Astrocyte (in vitro differentiated cells and primary cell): ENCODE measurements around the gene PRKG1. TPM values are rescaled to one million over a fixed set of nuclear protein-coding genes. Genes with fewer than 3 reads are reported as not detected.
A peak's percentile ranks its signal among the peaks of the same experiment; 100 is the strongest.

ENCODE experiments used
- DNase-seq: peaks from one replicate; pipeline ENCODE4 v3.0.0-alpha.2; 2010; ENCODE audit warnings: low read depth
- FAIRE-seq: peaks from 2 replicates; lab custom pipeline; 2011; peaks lifted over from hg19 to GRCh38; lab: Jason Lieb, UNC
- H2AFZ ChIP-seq: 2 replicates; pipeline ENCODE4 v1.6.0; 2012; ENCODE audit warnings: low read depth, low read length, inconsistent platforms
- H3K27ac ChIP-seq: 2 replicates; pipeline ENCODE4 v1.5.1; 2011; ENCODE audit warnings: low read depth, low read length, inconsistent platforms
- H3K27me3 ChIP-seq: 2 replicates; pipeline ENCODE4 v1.6.0; 2011; ENCODE audit warnings: low read length, inconsistent platforms; ENCODE audit not compliant: insufficient read depth
- H3K36me3 ChIP-seq: 2 replicates; pipeline ENCODE4 v1.5.1; 2011; ENCODE audit warnings: low read length, inconsistent platforms; ENCODE audit not compliant: insufficient read depth
- H3K4me1 ChIP-seq: 2 replicates; pipeline ENCODE4 v1.5.1; 2011; ENCODE audit warnings: low read length, inconsistent platforms; ENCODE audit not compliant: insufficient read depth
- H3K4me2 ChIP-seq: 2 replicates; pipeline ENCODE4 v1.6.0; 2012; ENCODE audit warnings: low read length, inconsistent platforms
- H3K4me3 ChIP-seq: 2 replicates; pipeline ENCODE4 v1.5.1; 2011; ENCODE audit warnings: low read depth, mild to moderate bottlenecking, low read length, inconsistent platforms; ENCODE audit not compliant: insufficient read depth
- H3K79me2 ChIP-seq: 2 replicates; pipeline ENCODE4 v1.6.0; 2012; ENCODE audit warnings: mild to moderate bottlenecking, low read length, inconsistent platforms; ENCODE audit not compliant: insufficient read depth
- H3K9ac ChIP-seq: 2 replicates; pipeline ENCODE4 v1.6.0; 2012; ENCODE audit warnings: mild to moderate bottlenecking, low read length, inconsistent platforms
- H3K9me3 ChIP-seq: 2 replicates; pipeline ENCODE4 v1.5.1; 2012; ENCODE audit warnings: low read depth, mild to moderate bottlenecking, low read length, inconsistent platforms; ENCODE audit not compliant: insufficient read depth
- H4K20me1 ChIP-seq: 2 replicates; pipeline ENCODE4 v1.6.0; 2012; ENCODE audit warnings: low read length, inconsistent platforms; ENCODE audit not compliant: insufficient read depth
- H3K27ac Mint-ChIP-seq: one replicate; pipeline ENCODE4 v1.8.0; 2021; ENCODE audit warnings: mild to moderate bottlenecking, mixed read lengths; ENCODE audit not compliant: unreplicated experiment
- H3K27me3 Mint-ChIP-seq: one replicate; pipeline ENCODE4 v1.8.0; 2021; ENCODE audit warnings: low read depth, mixed read lengths; ENCODE audit not compliant: unreplicated experiment
- H3K36me3 Mint-ChIP-seq: one replicate; pipeline ENCODE4 v1.8.0; 2021; ENCODE audit warnings: low read depth, mixed read lengths; ENCODE audit not compliant: unreplicated experiment
- H3K4me1 Mint-ChIP-seq: one replicate; pipeline ENCODE4 v1.8.0; 2021; ENCODE audit warnings: low read depth, mixed read lengths; ENCODE audit not compliant: unreplicated experiment
- H3K4me3 Mint-ChIP-seq: one replicate; pipeline ENCODE4 v1.8.0; 2021; ENCODE audit warnings: mild to moderate bottlenecking, moderate library complexity, mixed read lengths; ENCODE audit not compliant: unreplicated experiment
- H3K9me3 Mint-ChIP-seq: one replicate; pipeline ENCODE4 v1.8.0; 2021; ENCODE audit warnings: mild to moderate bottlenecking, mixed read lengths; ENCODE audit not compliant: unreplicated experiment
- EZH2 ChIP-seq: IDR thresholded peaks from 2 replicates; pipeline ENCODE4 v1.6.1; 2012; ENCODE audit warnings: mild to moderate bottlenecking, low read length, inconsistent platforms; ENCODE audit not compliant: insufficient read depth
- total RNA-seq: library from RNA; stranded (reverse); gene quantifications from 2 replicates; pipeline ENCODE4 v1.2.1, GENCODE V29; 2021
- TF ChIP-seq, protein P1 (sequence below): IDR thresholded peaks from 2 replicates; pipeline ENCODE4 v1.5.1; 2011; ENCODE audit warnings: low read depth, mild to moderate bottlenecking, inconsistent platforms, low read length, moderate library complexity; ENCODE audit not compliant: insufficient read depth

The PRKG1 gene
- total RNA-seq, 1 donor from 2014 or later = 3.1 TPM

DNA sequence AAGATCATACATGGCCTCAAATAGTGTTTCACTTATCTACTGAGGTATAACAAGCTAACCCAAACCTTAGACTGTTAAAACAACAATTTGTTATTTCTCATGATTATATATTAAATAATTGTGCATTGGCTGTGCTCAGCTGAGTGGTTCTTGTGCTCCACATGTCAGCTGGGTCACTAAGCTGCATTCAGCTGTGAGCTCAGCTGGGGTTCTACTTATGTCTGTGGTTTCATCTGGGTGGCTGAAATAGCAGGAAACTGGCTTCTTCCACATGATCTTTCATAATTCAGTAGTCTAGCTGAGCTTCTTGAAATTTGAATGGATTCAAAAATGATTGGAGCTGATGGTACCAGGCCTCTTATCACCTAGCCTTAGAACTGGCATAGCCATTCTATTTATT lies 806.9 kb downstream of the PRKG1 start:
- Mint-ChIP-seq H3K4me3 (no peak overlapping the region), H3K4me1 (peaks cover 22% of the 10 kb centered on the region), H3K36me3 (no peaks in the 10 kb centered on the region), H3K27me3 (no peaks in the 10 kb centered on the region), H3K27ac (no peak overlapping the region), H3K9me3 (peaks cover 2% of the 10 kb centered on the region)
- Histone ChIP-seq H3K27ac (no peak overlapping the region), H3K79me2 (no peaks in the 10 kb centered on the region), H3K27me3 (no peaks in the 10 kb centered on the region), H4K20me1 (no peaks in the 10 kb centered on the region), H3K4me2 (no peak overlapping the region), H3K9me3 (peaks cover 5% of the 10 kb centered on the region), H3K4me1 (peaks cover 6% of the 10 kb centered on the region), H3K9ac (no peak overlapping the region), H3K36me3 (no peaks in the 10 kb centered on the region), H3K4me3 (no peak overlapping the region), H2AFZ (no peak overlapping the region)
- TF ChIP-seq, protein P1, sequence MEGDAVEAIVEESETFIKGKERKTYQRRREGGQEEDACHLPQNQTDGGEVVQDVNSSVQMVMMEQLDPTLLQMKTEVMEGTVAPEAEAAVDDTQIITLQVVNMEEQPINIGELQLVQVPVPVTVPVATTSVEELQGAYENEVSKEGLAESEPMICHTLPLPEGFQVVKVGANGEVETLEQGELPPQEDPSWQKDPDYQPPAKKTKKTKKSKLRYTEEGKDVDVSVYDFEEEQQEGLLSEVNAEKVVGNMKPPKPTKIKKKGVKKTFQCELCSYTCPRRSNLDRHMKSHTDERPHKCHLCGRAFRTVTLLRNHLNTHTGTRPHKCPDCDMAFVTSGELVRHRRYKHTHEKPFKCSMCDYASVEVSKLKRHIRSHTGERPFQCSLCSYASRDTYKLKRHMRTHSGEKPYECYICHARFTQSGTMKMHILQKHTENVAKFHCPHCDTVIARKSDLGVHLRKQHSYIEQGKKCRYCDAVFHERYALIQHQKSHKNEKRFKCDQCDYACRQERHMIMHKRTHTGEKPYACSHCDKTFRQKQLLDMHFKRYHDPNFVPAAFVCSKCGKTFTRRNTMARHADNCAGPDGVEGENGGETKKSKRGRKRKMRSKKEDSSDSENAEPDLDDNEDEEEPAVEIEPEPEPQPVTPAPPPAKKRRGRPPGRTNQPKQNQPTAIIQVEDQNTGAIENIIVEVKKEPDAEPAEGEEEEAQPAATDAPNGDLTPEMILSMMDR = no peak
- no peak for TF ChIP-seq EZH2
- DNase-seq (no peak), FAIRE-seq (no peak)

DNA sequence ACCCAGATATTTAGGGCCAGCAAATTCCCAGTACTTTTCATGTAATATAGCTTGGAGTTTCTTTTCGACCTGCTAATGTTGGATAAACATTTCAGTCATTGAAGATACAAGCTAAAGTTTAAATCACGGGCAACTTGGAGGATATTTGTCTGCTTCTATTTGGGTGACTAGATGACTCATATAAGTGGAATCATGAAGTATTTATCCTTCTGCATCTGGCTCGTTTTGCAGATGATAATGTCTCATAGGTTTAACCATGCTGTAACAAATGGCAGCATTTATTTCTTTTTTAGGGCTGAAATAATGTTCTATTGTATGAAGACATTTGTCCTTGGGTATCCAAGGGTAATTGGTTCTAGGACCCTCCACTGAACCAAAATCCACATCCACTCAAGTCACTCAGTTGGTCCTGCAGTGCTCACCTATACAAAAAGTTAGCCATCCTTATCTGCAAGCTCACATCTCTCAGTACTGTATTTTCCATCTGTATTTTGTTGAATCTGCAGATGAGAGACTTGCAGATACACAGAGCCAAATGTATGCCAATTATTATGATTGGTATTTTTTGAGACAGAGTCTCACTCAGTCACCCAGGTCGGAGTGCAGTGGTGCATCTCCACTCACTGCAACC lies 812.3 kb downstream of the PRKG1 start:
- Histone ChIP-seq H3K36me3 (no peaks in the 10 kb centered on the region), H4K20me1 (no peaks in the 10 kb centered on the region), H3K4me1 (peaks cover 8% of the 10 kb centered on the region), H3K27me3 (no peaks in the 10 kb centered on the region), H3K27ac (no peak overlapping the region), H3K4me3 (no peak overlapping the region), H3K4me2 (peak overlapping the region; percentile 63), H3K9ac (no peak overlapping the region), H3K9me3 (no peaks in the 10 kb centered on the region), H2AFZ (no peak overlapping the region), H3K79me2 (no peaks in the 10 kb centered on the region)
- FAIRE-seq = peak; percentile 93
- no peak for TF ChIP-seq EZH2
- TF ChIP-seq, protein P1 = no peak
- peak; percentile 62 for DNase-seq
- Mint-ChIP-seq H3K4me1 (no peaks in the 10 kb centered on the region), H3K36me3 (no peaks in the 10 kb centered on the region), H3K27me3 (no peaks in the 10 kb centered on the region), H3K4me3 (no peak overlapping the region), H3K27ac (no peak overlapping the region), H3K9me3 (peaks cover 2% of the 10 kb centered on the region)

DNA sequence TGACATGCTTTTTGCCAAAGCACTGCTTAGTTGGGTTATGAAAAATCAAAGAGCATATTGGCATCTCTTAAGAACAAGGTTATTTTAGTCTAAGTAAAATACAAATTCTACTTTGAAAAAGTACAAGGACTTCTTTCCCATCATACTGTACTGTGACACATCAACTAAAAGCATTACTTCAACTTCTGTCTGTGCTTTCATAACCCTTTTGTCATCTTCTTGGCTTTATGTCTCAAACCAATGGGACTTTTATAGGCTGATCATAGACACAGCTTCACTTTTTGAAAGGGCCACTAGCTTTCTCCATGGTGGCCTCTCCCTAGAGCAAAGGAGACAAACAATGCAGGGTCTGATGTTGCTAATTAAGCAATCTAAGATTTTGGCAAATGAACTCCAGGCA lies 814.0 kb downstream of the PRKG1 start:
- Histone ChIP-seq H3K36me3 (no peaks in the 10 kb centered on the region), H3K9me3 (no peaks in the 10 kb centered on the region), H3K9ac (no peak overlapping the region), H3K4me3 (no peak overlapping the region), H3K79me2 (no peaks in the 10 kb centered on the region), H4K20me1 (no peaks in the 10 kb centered on the region), H3K27ac (no peak overlapping the region), H2AFZ (no peak overlapping the region), H3K4me1 (peaks cover 8% of the 10 kb centered on the region), H3K27me3 (no peaks in the 10 kb centered on the region), H3K4me2 (no peak overlapping the region)
- no peak for TF ChIP-seq EZH2
- TF ChIP-seq, protein P1 = no peak
- Mint-ChIP-seq H3K27ac (no peak overlapping the region), H3K27me3 (no peaks in the 10 kb centered on the region), H3K9me3 (no peaks in the 10 kb centered on the region), H3K4me3 (no peak overlapping the region), H3K4me1 (no peaks in the 10 kb centered on the region), H3K36me3 (no peaks in the 10 kb centered on the region)
- FAIRE-seq = peak; percentile 20
- no peak for DNase-seq
